PC-3 (cell line): ENCODE data around the gene PYGO1.

ENCODE experiments used
- CTCF ChIP-seq: fragments of 300-600 bp; sonication (generic); conservative IDR thresholded peaks from 2 replicates; pipeline ENCODE4 v1.5.1; 2017; ENCODE audit warnings: antibody characterized with exemption, low read depth, mild to moderate bottlenecking, low read length
- EZH2 ChIP-seq: fragments of 300-600 bp; sonication (generic); IDR thresholded peaks from one replicate; pipeline ENCODE4 v1.6.1; 2017; ENCODE audit warnings: antibody characterized with exemption, mild to moderate bottlenecking, low read length; ENCODE audit not compliant: unreplicated experiment

- TF ChIP-seq EZH2 (no peak), CTCF (no peak)
These were observed 25.5 kb downstream of the PYGO1 start for GRCh38 chr15:55562601-55563000.
